NCI-H748 (cell line): ENCODE measurements around the gene OXCT1.
"Not testable (repeated sequence)": the region's sequence is repeated elsewhere in the genome, so short reads cannot be mapped to it uniquely, and the experiment has no call there.

Experiments used
- DNase-seq: peaks from one replicate; lab custom pipeline; 2025; ENCODE audit not compliant: unreplicated experiment; lab: John Stamatoyannopoulos, UW

OXCT1 gene

GRCh38 chr5:41831155-41831554 is 39.1 kb downstream of the OXCT1 start:
- no peak for DNase-seq

GRCh38 chr5:41827792-41828191 is 42.4 kb downstream of the OXCT1 start:
- DNase-seq, result no peak

GRCh38 chr5:41822036-41822435 is 48.2 kb downstream of the OXCT1 start:
- no peak for DNase-seq

- no peak for DNase-seq
Measured at GRCh38 chr5:41821051-41821450, 49.2 kb downstream of the OXCT1 start.

- DNase-seq, result no peak
Measured at GRCh38 chr5:41820150-41820549, 50.1 kb downstream of the OXCT1 start.

- DNase-seq, result no peak
Measured at GRCh38 chr5:41817625-41818301, 52.5 kb downstream of the OXCT1 start.

GRCh38 chr5:41815663-41816229 is 54.5 kb downstream of the OXCT1 start:
- no peak for DNase-seq

GRCh38 chr5:41815261-41815660 is 55.0 kb downstream of the OXCT1 start:
- DNase-seq, result no peak

- not testable (repeated sequence) for DNase-seq
Measured at GRCh38 chr5:41814306-41814705, 55.9 kb downstream of the OXCT1 start.

- no peak for DNase-seq
Measured at GRCh38 chr5:41812156-41812555, 58.1 kb downstream of the OXCT1 start.

GRCh38 chr5:41809128-41809527 is 61.1 kb downstream of the OXCT1 start:
- DNase-seq, result no peak

- no peak for DNase-seq
Measured at GRCh38 chr5:41808294-41808693, 61.9 kb downstream of the OXCT1 start.

- DNase-seq, result no peak
Measured at GRCh38 chr5:41797662-41798061, 72.6 kb downstream of the OXCT1 start.

GRCh38 chr5:41796061-41796460 is 74.2 kb downstream of the OXCT1 start:
- no peak for DNase-seq

GRCh38 chr5:41795125-41795524 is 75.1 kb downstream of the OXCT1 start:
- DNase-seq, result no peak

- peak; percentile 64 for DNase-seq
Measured at GRCh38 chr5:41794471-41794870, 75.8 kb downstream of the OXCT1 start.

GRCh38 chr5:41793141-41793770 is 77.0 kb downstream of the OXCT1 start:
- peak; percentile 97 for DNase-seq

- DNase-seq, result peak; percentile 95
Measured at GRCh38 chr5:41790038-41790776, 80.0 kb downstream of the OXCT1 start.

GRCh38 chr5:41789434-41789833 is 80.8 kb downstream of the OXCT1 start:
- DNase-seq, result no peak

GRCh38 chr5:41788941-41789368 is 81.3 kb downstream of the OXCT1 start:
- peak; percentile 23 for DNase-seq

- DNase-seq, result no peak
Measured at GRCh38 chr5:41787265-41787664, 83.0 kb downstream of the OXCT1 start.

- no peak for DNase-seq
Measured at GRCh38 chr5:41785061-41785460, 85.2 kb downstream of the OXCT1 start.
